ENCODE measurements around the gene ENPEP.

ENPEP gene

GRCh38 chr4:110493520-110493919, 17.6 kb downstream of the ENPEP start:
- no peak for TF ChIP-seq CTCF (IDR thresholded peaks at IDR 0.05; ENCODE audit: low read depth, low read length, missing control alignments)
- no peak for DNase-seq (ENCODE audit: low read depth)
- in situ Hi-C loops (cut with HindIII; ENCODE audit: low sequenced_read_pairs): no loop called here
- H3K4me3 ChIP-seq (ENCODE audit: low read depth, low read length): no peak overlapping the region

GRCh38 chr4:110498420-110498819, 22.5 kb downstream of the ENPEP start:
- H3K4me3 ChIP-seq (ENCODE audit: low read depth, low read length): no peak overlapping the region
- no peak for DNase-seq (ENCODE audit: low read depth)
- TF ChIP-seq CTCF (IDR thresholded peaks at IDR 0.05; ENCODE audit: low read depth, low read length, missing control alignments): no peak
- in situ Hi-C loops (cut with HindIII; ENCODE audit: low sequenced_read_pairs): no loop called here

- TF ChIP-seq CTCF (IDR thresholded peaks at IDR 0.05; ENCODE audit: low read depth, low read length, missing control alignments): no peak
- H3K4me3 ChIP-seq (ENCODE audit: low read depth, low read length): no peak overlapping the region
- DNase-seq (ENCODE audit: low read depth): no peak
- in situ Hi-C loops (cut with HindIII; ENCODE audit: low sequenced_read_pairs): no loop called here
These were observed 23.2 kb downstream of the ENPEP start for GRCh38 chr4:110499126-110499525.

- DNase-seq (ENCODE audit: low read depth): no peak
- no peak overlapping the region for H3K4me3 ChIP-seq (ENCODE audit: low read depth, low read length)
- no peak for TF ChIP-seq CTCF (IDR thresholded peaks at IDR 0.05; ENCODE audit: low read depth, low read length, missing control alignments)
- in situ Hi-C loops (cut with HindIII; ENCODE audit: low sequenced_read_pairs): loop anchor here (25.0 kb wide), 1 partner anchor 465 kb away; no protein-coding TSS in a partner anchor
These were observed 25.9 kb downstream of the ENPEP start for GRCh38 chr4:110501826-110502225.

- TF ChIP-seq CTCF (IDR thresholded peaks at IDR 0.05; ENCODE audit: low read depth, low read length, missing control alignments): no peak
- in situ Hi-C loops (cut with HindIII; ENCODE audit: low sequenced_read_pairs): loop anchor here (25.0 kb wide), 1 partner anchor 466 kb away; no protein-coding TSS in a partner anchor
- no peak for DNase-seq (ENCODE audit: low read depth)
- H3K4me3 ChIP-seq (ENCODE audit: low read depth, low read length): no peak overlapping the region
These were observed 27.5 kb downstream of the ENPEP start for GRCh38 chr4:110503270-110504083.

- in situ Hi-C loops (cut with HindIII; ENCODE audit: low sequenced_read_pairs): loop anchor here (25.0 kb wide), 1 partner anchor 467 kb away; no protein-coding TSS in a partner anchor
- no peak overlapping the region for H3K4me3 ChIP-seq (ENCODE audit: low read depth, low read length)
- no peak for DNase-seq (ENCODE audit: low read depth)
- TF ChIP-seq CTCF (IDR thresholded peaks at IDR 0.05; ENCODE audit: low read depth, low read length, missing control alignments): no peak
These were observed 28.1 kb downstream of the ENPEP start for GRCh38 chr4:110504084-110504435.
